Fibroblast of lung (primary cell): ENCODE measurements around the gene ZNF207. TPM values are rescaled to one million over a fixed set of nuclear protein-coding genes. Genes with fewer than 3 reads are reported as not detected.
"Not testable (repeated sequence)": the region's sequence is repeated elsewhere in the genome, so short reads cannot be mapped to it uniquely, and the experiment has no call there.

Experiments
- DNase-seq, 2 donors: peaks; one replicate each; pipeline versions ENCODE4 v3.0.0 to v3.0.0-alpha.2; 2010; ENCODE audit warnings: low read depth in 2 of 2
- H2AFZ ChIP-seq: 2 replicates; pipeline ENCODE4 v1.5.1; 2012; ENCODE audit warnings: low read length, control low read depth, inconsistent platforms
- H3K27ac ChIP-seq: 2 replicates; pipeline ENCODE4 v1.5.1; 2011; ENCODE audit warnings: low read length, control low read depth; ENCODE audit not compliant: insufficient read depth
- H3K27me3 ChIP-seq: 2 replicates; pipeline ENCODE4 v1.5.1; 2011; ENCODE audit warnings: mild to moderate bottlenecking, low read length; ENCODE audit not compliant: control insufficient read depth, insufficient read depth
- H3K36me3 ChIP-seq: 2 replicates; pipeline ENCODE4 v1.5.1; 2011; ENCODE audit warnings: low read length; ENCODE audit not compliant: control insufficient read depth, insufficient read depth
- H3K4me1 ChIP-seq: 2 replicates; pipeline ENCODE4 v1.5.1; 2011; ENCODE audit warnings: low read length; ENCODE audit not compliant: control insufficient read depth, insufficient read depth; ENCODE audit errors: extremely low read depth
- H3K4me2 ChIP-seq: 2 replicates; pipeline ENCODE4 v1.5.1; 2011; ENCODE audit warnings: low read length, control low read depth; ENCODE audit not compliant: insufficient read depth; ENCODE audit errors: extremely low read depth
- H3K4me3 ChIP-seq, 4 experiments: fragments of 200-600 bp in 1 of 4; sonication (generic) in 1 of 4; replicated peaks in 1 of 4; 2 replicates each; pipeline ENCODE4 v1.5.1; 2011 to 2016; ENCODE audit warnings: low read length in 4 of 4, low read depth in 3 of 4, mild to moderate bottlenecking in 3 of 4, control low read depth in 2 of 4, inconsistent platforms in 1 of 4, mixed read lengths in 1 of 4; ENCODE audit not compliant: insufficient read depth in 1 of 4; ENCODE audit errors: control extremely low read depth in 1 of 4
- H3K79me2 ChIP-seq: 2 replicates; pipeline ENCODE4 v1.5.1; 2012; ENCODE audit warnings: mild to moderate bottlenecking, low read length, inconsistent platforms; ENCODE audit not compliant: control insufficient read depth, insufficient read depth
- H3K9ac ChIP-seq: 2 replicates; pipeline ENCODE4 v1.5.1; 2011; ENCODE audit warnings: mild to moderate bottlenecking, low read length, control low read depth; ENCODE audit not compliant: insufficient read depth
- H3K9me3 ChIP-seq: 2 replicates; pipeline ENCODE4 v1.5.1; 2012; ENCODE audit warnings: low read depth, low read length; ENCODE audit not compliant: control insufficient read depth, insufficient read depth
- H4K20me1 ChIP-seq: 2 replicates; pipeline ENCODE4 v1.5.1; 2011; ENCODE audit warnings: low read length; ENCODE audit not compliant: control insufficient read depth, insufficient read depth; ENCODE audit errors: extremely low read depth
- CTCF ChIP-seq, 2 donors: IDR thresholded peaks in 1 of 2; conservative IDR thresholded peaks in 1 of 2; 1 replicate in 1 of 2; 2 replicates in 1 of 2; pipeline ENCODE4 v1.5.1; 2011 to 2012; ENCODE audit warnings: low read length in 2 of 2, control low read depth in 1 of 2, inconsistent platforms in 1 of 2, low read depth in 1 of 2, mild to moderate bottlenecking in 1 of 2
- EZH2 ChIP-seq: IDR thresholded peaks from 2 replicates; pipeline ENCODE4 v1.5.1; 2012; ENCODE audit warnings: low read length, control low read depth, mild to moderate bottlenecking; ENCODE audit errors: missing control alignments
- polyA plus RNA-seq, 2 donors: library from polyadenylated mRNA; depleted of rRNA in 1 of 2; stranded (reverse) in 1 of 2; unstranded in 1 of 2; fragments of >200 nt; gene quantifications; 2 replicates each; pipeline ENCODE4 v1.2.1, GENCODE V29; 2011 to 2012; ENCODE audit warnings: missing spikeins in 1 of 2
- total RNA-seq: library from RNA; depleted of rRNA; stranded (reverse); fragments of >200 nt; gene quantifications from 2 replicates; pipeline ENCODE4 v1.2.1, GENCODE V29; 2014

Gene ZNF207
- total and polyA plus RNA-seq, 2 donors (not counting 1 experiment from before 2014, with no cell fraction given): 75.3 to 279 TPM

DNA sequence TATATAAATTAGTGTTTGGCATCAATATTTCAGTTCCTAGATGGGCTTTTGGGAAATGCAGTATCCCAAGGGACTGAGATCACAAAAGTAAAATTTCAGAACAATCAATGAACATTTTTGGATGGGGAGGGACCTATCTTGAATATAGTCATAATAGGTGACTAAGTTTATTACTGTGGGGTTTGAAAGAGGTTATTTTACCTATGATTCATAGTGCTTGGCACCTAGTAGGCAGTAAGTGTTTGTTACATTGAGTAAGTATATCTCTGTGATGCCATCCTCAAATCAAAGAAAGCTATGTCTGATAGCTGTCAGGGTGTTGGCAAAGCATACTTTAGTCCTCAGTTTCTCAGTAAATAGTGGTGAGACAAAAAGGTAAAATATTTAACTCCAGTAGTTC lies 36.9 kb downstream of the ZNF207 start:
- no peaks in the 10 kb centered on the region for H3K27me3 ChIP-seq
- peaks cover 7% of the 10 kb centered on the region for H3K36me3 ChIP-seq
- no peaks in the 10 kb centered on the region for H3K4me1 ChIP-seq
- H3K4me2 ChIP-seq: no peak overlapping the region
- H3K9ac ChIP-seq: no peak overlapping the region
- no peaks in the 10 kb centered on the region for H4K20me1 ChIP-seq
- H3K9me3 ChIP-seq: no peaks in the 10 kb centered on the region
- TF ChIP-seq CTCF (conservative IDR thresholded peaks at IDR 0.05 in 1 of 2, IDR thresholded peaks at IDR 0.05 in 1 of 2; ENCODE audit: low read depth in 1 of 2, low read length in 2 of 2): no peak
- TF ChIP-seq EZH2: no peak
- no peaks in the 10 kb centered on the region for H3K79me2 ChIP-seq
- DNase-seq: peak in 1 of 2 donors; percentile 20
- H3K4me3 ChIP-seq: no peak overlapping the region
- no peak overlapping the region for H2AFZ ChIP-seq
- H3K27ac ChIP-seq: no peak overlapping the region

DNA sequence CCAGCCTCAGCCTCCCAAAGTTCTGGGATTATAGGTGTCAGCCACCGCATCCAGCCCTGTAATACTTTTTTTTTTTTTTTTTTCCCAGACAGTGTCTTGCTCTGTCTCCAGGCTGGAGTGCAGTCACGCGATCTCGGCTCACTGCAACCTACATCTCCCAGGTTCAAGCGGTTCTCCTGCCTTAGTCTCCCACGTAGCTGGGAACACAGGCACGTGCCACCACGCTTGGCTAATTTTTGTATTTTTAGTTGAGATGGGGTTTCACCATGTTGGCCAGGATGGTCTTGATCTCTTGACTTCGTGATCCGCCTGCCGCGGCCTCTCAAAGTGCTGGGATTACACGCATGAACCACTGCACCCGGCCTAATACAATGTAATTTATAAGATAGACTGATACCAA lies 38.2 kb downstream of the ZNF207 start:
- H4K20me1 ChIP-seq, DNase-seq, H3K27ac ChIP-seq, H3K9ac ChIP-seq, H2AFZ ChIP-seq, H3K4me2 ChIP-seq, H3K4me1 ChIP-seq, H3K4me3 ChIP-seq, H3K9me3 ChIP-seq, H3K79me2 ChIP-seq, H3K27me3 ChIP-seq, H3K36me3 ChIP-seq: not testable (repeated sequence)

- no peak for DNase-seq
- no peak overlapping the region for H3K9ac ChIP-seq
- H3K27me3 ChIP-seq: no peaks in the 10 kb centered on the region
- no peak overlapping the region for H3K4me3 ChIP-seq
- no peaks in the 10 kb centered on the region for H3K36me3 ChIP-seq
- H2AFZ ChIP-seq: no peak overlapping the region
- H4K20me1 ChIP-seq: no peaks in the 10 kb centered on the region
- no peaks in the 10 kb centered on the region for H3K9me3 ChIP-seq
- H3K79me2 ChIP-seq: no peaks in the 10 kb centered on the region
- H3K4me1 ChIP-seq: no peaks in the 10 kb centered on the region
- no peak overlapping the region for H3K27ac ChIP-seq
- TF ChIP-seq EZH2: no peak
- H3K4me2 ChIP-seq: no peak overlapping the region
These were observed 38.9 kb downstream of the ZNF207 start for GRCh38 chr17:32388613-32389459.

GRCh38 chr17:32393904-32394303 lies 43.9 kb downstream of the ZNF207 start:
- TF ChIP-seq CTCF (conservative IDR thresholded peaks at IDR 0.05 in 1 of 2, IDR thresholded peaks at IDR 0.05 in 1 of 2; ENCODE audit: low read depth in 1 of 2, low read length in 2 of 2) (no peak), EZH2 (no peak)
- Histone ChIP-seq H3K9me3 (no peaks in the 10 kb centered on the region), H3K4me3 (no peak overlapping the region), H3K4me1 (no peaks in the 10 kb centered on the region), H3K4me2 (no peak overlapping the region), H3K27me3 (no peaks in the 10 kb centered on the region), H3K27ac (no peak overlapping the region), H3K36me3 (no peaks in the 10 kb centered on the region), H3K79me2 (no peaks in the 10 kb centered on the region), H4K20me1 (no peaks in the 10 kb centered on the region), H3K9ac (no peak overlapping the region), H2AFZ (no peak overlapping the region)
- no peak for DNase-seq
